ENCODE measurements around the gene BRCA1.
A peak's percentile ranks its signal among the peaks of the same experiment; 100 is the strongest.
"Not testable (repeated sequence)": the region's sequence is repeated elsewhere in the genome, so short reads cannot be mapped to it uniquely, and the experiment has no call there.

Gene BRCA1

DNA sequence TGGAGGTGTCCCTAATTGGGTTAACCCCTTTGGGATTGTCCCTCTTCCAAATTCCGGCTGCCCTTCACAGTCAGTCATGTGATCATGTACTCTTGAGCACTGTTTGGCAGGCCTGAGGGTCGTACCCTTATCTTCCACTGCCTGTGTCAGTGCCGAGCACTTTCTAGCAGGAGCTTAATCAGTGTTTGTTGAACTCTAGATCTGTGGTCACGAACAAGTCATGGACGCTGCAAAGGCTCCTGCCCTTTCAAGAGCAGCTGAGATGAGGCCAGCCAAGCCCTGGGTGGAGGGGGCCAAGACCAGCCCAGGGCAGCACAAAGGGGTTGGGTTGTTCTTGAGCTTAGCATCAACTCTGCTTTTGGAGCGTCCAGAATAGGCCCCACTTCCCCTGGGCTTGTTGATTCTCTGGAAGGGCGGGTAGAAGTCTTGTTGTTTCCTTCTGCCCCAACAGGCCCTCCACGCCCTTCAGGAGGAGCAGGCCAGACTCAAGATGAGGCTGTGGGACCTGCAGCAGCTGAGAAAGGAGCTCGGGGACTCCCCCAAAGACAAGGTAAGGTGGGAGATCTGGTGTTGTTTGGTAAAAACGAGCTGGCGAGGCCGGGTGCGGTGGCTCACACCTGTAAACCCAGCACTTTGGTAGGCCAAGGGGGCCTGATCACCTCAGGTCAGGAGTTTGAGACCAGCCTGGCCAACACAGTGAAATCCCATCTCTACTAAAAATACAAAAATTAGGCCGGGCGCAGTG is 113.3 kb downstream of the BRCA1 start:
- H3K4me3 ChIP-seq (ENCODE audit: low read depth, low read length) = no peak overlapping the region

DNA sequence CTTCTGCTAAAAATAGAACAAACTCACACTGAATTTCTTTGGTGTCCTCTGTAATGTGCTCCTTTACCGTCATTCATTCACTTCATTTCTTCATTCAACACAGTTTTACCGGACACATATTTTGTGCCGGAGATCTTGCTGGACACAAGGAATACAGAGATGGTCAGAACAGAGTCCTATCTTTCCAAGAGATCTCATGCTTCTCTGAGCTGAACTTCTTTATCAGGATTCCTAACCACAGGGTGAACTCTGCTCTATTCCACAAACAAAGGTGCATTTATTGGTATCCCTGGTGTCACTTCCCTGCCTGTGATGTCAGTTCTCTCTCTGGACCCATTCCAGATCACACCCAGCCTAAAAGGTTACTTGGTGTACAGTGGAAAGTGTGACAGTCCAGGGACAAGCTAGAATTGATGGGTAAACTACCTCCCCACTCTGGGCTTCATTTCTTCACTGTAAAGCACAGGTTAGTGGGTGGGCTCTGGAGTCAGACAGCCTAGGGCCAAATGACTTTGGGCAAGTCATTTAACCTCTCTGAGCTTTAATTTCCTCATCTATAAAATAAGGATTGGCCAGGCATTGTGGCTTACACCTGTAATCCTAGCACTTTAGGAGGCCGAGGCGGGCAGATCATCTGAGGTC is 114.4 kb downstream of the BRCA1 start:
- Histone ChIP-seq H3K36me3 (no peaks in the 10 kb centered on the region), H3K4me3 (ENCODE audit: low read depth, low read length) (no peak overlapping the region), H3K27me3 (no peaks in the 10 kb centered on the region), H3K9me3 (no peaks in the 10 kb centered on the region), H3K4me1 (no peaks in the 10 kb centered on the region)
- no peak for DNase-seq
- TF ChIP-seq, protein P1, sequence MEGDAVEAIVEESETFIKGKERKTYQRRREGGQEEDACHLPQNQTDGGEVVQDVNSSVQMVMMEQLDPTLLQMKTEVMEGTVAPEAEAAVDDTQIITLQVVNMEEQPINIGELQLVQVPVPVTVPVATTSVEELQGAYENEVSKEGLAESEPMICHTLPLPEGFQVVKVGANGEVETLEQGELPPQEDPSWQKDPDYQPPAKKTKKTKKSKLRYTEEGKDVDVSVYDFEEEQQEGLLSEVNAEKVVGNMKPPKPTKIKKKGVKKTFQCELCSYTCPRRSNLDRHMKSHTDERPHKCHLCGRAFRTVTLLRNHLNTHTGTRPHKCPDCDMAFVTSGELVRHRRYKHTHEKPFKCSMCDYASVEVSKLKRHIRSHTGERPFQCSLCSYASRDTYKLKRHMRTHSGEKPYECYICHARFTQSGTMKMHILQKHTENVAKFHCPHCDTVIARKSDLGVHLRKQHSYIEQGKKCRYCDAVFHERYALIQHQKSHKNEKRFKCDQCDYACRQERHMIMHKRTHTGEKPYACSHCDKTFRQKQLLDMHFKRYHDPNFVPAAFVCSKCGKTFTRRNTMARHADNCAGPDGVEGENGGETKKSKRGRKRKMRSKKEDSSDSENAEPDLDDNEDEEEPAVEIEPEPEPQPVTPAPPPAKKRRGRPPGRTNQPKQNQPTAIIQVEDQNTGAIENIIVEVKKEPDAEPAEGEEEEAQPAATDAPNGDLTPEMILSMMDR (IDR thresholded peaks at IDR 0.05; ENCODE audit: low read depth, low read length) = no peak

More for the DNA sequence above, 113.3 kb downstream of the BRCA1 start:
- Histone ChIP-seq H3K36me3 (no peaks in the 10 kb centered on the region; the same call in 1 of the 2 replicates), H3K27me3 (no peaks in the 10 kb centered on the region), H3K9me3 (no peaks in the 10 kb centered on the region), H3K4me1 (no peaks in the 10 kb centered on the region)
- DNase-seq = no peak
- TF ChIP-seq, protein P1 (IDR thresholded peaks at IDR 0.05; ENCODE audit: low read depth, low read length) = no peak

DNA sequence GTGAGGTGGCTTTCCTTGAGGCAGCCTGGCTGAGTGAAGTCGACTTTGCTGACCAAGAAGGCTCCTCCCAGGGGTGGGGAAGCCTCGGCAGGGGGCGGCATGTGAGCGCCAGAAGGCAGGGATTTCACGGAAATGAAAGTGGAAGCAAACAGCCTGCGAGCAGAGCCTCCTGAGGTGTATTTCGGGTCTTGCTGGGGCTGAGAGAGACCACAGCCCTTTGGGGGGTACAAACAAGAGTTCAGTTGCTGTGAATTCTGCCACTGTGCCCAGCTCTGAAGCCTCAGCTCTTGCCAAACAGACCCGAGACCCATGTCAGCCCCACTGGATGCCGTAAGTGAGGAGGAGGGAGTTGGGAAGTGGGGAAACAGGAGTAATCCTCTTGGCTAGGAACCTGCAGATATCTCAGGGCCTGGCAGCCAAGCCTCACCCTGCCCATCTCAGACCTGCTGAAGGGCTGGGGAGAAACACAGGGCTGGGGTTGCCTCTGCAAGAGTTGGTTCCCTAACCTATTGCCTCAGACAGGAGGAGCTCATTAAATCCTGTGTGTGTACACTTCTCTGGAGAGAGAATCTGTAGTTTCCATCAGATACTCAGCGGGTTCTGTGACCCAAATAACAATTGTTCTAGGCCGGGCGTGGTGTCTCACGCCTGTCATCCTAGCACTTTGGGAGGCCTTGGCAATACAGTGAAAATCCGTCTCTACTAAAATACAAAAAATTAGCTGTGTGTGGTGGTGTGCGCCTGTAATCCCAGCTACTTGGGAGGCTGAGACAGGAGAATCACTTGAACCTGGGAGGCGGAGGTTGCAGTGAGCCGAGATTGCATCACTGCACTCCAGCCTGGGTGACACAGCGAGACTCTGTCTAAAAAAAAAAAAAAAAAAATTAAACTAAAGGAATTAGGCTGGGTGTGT is 118.3 kb downstream of the BRCA1 start, which contains the start of gene IFI35:
TSS of gene IFI35 (plus strand) at position 146 of the 913 bp plus-strand sequence. CDS start at position 310, 164 bp downstream.
- Histone ChIP-seq H3K27me3 (no peaks in the 10 kb centered on the region), H3K9me3 (no peaks in the 10 kb centered on the region), H3K4me3 (ENCODE audit: low read depth, low read length) (peak within 1 kb of the TSS; percentile 50), H3K4me1 (no peaks in the 10 kb centered on the region), H3K36me3 (peaks cover 28% of the 10 kb centered on the region)
- DNase-seq = peak; percentile 71
- TF ChIP-seq, protein P1 (IDR thresholded peaks at IDR 0.05; ENCODE audit: low read depth, low read length) = peak; percentile 54

DNA sequence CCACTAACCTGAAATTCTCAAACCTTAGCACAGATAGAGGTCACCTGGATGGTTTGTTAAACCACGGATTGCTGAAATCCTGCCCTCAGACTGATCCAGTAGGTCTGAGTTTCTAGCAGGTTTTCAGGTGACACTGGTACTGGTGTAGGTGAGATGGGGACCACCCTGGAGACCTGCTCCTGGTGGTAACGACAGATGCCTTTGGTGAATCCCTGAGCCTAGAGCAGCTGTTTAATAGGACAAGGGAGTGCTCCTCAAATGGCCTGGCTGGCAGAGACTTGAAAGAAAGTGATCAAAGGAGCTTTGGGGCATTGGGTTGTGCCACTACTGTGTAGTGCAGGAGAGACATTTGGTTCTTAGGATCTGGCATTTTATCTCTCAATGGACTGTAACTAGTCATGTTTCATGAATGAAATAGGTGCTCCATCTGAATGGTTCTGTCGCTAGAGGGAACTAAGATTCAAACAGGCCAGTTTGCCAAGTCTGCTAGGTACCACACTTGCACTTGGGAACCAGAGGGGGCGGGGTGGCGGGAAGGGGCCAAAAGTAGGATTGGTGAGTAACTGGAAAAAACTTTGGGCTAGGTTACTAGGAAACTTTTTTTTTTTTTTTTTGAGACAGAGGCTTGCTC is 121.5 kb downstream of the BRCA1 start:
- Histone ChIP-seq H3K27me3 (no peaks in the 10 kb centered on the region), H3K4me3 (ENCODE audit: low read depth, low read length) (no peak overlapping the region), H3K4me1 (no peaks in the 10 kb centered on the region), H3K36me3 (peaks cover 57% of the 10 kb centered on the region), H3K9me3 (no peaks in the 10 kb centered on the region)
- TF ChIP-seq, protein P1 (IDR thresholded peaks at IDR 0.05; ENCODE audit: low read depth, low read length) = no peak
- DNase-seq = no peak

DNA sequence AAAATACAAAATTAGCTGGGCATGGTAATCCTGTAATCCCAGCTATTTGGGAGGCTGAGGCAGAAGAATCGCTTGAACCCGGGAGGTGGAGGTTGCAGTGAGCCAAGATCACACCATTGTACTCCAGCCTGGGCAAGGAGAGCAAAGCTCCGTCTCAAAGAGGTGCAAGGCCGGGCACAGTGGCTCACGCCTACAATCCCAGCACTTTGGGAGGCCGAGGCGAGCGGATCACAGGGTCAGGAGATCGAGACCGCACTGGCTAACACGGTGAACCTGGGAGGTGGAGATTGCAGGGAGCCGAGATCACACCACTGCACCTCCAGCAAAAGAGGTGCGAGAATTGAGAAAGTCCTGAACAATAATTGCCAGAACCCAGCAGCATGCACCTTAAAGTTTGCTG is 124.3 kb downstream of the BRCA1 start:
- not testable (repeated sequence) for H3K4me1 ChIP-seq; H3K27me3 ChIP-seq; DNase-seq; H3K4me3 ChIP-seq (ENCODE audit: low read depth, low read length); H3K9me3 ChIP-seq
- H3K36me3 ChIP-seq = peaks cover 58% of the 10 kb centered on the region

DNA sequence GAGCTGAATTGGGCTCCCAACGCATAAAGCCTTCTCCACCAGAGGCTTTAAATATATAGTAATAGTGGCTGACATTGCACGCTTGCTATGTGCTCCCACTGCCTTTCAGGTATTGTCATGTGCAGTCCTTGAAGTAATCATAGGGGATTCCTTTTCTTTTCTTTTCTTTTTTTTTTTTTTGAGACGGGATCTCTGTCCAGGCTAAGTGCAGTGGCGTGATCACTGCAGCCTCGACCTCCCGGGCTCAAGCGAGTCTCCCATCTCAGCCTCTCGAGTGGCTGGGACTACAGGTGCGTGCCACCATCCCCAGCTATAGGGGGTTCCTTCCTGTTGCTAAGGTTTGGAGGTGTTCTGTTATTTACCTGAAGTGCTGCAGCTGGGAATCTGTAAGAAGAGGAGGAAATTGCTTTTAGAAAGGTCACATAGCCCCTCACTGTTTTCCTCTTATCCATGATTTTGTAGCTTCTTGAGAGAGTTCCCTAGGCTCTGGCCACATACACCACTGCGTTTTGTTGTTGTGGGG is 126.1 kb downstream of the BRCA1 start:
- DNase-seq = no peak
- no peaks in the 10 kb centered on the region for H3K9me3 ChIP-seq
- TF ChIP-seq, protein P1 (IDR thresholded peaks at IDR 0.05; ENCODE audit: low read depth, low read length) = no peak
- H3K27me3 ChIP-seq = no peaks in the 10 kb centered on the region
- peaks cover 52% of the 10 kb centered on the region for H3K36me3 ChIP-seq
- H3K4me1 ChIP-seq = no peaks in the 10 kb centered on the region
- peak overlapping the region; percentile 100 for H3K4me3 ChIP-seq (ENCODE audit: low read depth, low read length)

Measured in BE2C (cell line).